HepG2 (cell line): ENCODE data around the gene AKAIN1. TPM values are rescaled to one million over a fixed set of nuclear protein-coding genes. Genes with fewer than 3 reads are reported as not detected.
A peak's percentile ranks its signal among the peaks of the same experiment; 100 is the strongest.

ENCODE experiments used
- ATF7-NPFF ChIP-seq: sonication (generic); formaldehyde crosslinking; IDR thresholded peaks from 2 replicates; pipeline ENCODE4 v1.8.1; 2023; ENCODE audit warnings: mild to moderate bottlenecking, low read depth, missing genetic modification reagents, moderate library complexity
- BCL6 ChIP-seq: IDR thresholded peaks from 2 replicates; pipeline ENCODE4 v1.6.1; 2016; ENCODE audit warnings: missing genetic modification reagents, missing compliant biosample characterization
- CEBPG ChIP-seq: IDR thresholded peaks from 2 replicates; pipeline ENCODE4 v1.6.1; 2016
- CREB1 ChIP-seq, 2 experiments: fragments of 450-650 bp in 1 of 2; IDR thresholded peaks; 2 replicates each; pipeline ENCODE4 v1.6.1; 2016 to 2017; ENCODE audit warnings: control low read depth in 1 of 2, mild to moderate bottlenecking in 1 of 2, missing compliant biosample characterization in 1 of 2, missing genetic modification characterization in 1 of 2
- GZF1 ChIP-seq: sonication (generic); formaldehyde crosslinking; IDR thresholded peaks from 2 replicates; pipeline ENCODE4 v1.5.1; 2020; ENCODE audit warnings: mild to moderate bottlenecking, missing genetic modification reagents
- MED13 ChIP-seq: sonication (generic); formaldehyde crosslinking; IDR thresholded peaks from 2 replicates; pipeline ENCODE4 v1.5.0; 2020; ENCODE audit warnings: missing genetic modification reagents
- NONO ChIP-seq, 2 experiments: fragments of 450-650 bp in 1 of 2; sonication (generic) in 1 of 2; formaldehyde crosslinking in 1 of 2; IDR thresholded peaks in 1 of 2; conservative IDR thresholded peaks in 1 of 2; 2 replicates each; pipeline versions ENCODE4 v1.6.1 to v1.8.0; 2017 to 2022; ENCODE audit warnings: mild to moderate bottlenecking in 1 of 2, missing genetic modification reagents in 1 of 2, moderate library complexity in 1 of 2
- NR2F2 ChIP-seq: IDR thresholded peaks from 2 replicates; pipeline ENCODE4 v1.6.1; 2012; ENCODE audit warnings: low read depth, inconsistent platforms, borderline replicate concordance
- RFXAP ChIP-seq: sonication (generic); formaldehyde crosslinking; IDR thresholded peaks from 2 replicates; pipeline ENCODE4 v1.4.0; 2020; ENCODE audit warnings: missing genetic modification reagents, borderline replicate concordance
- RNF219 ChIP-seq: sonication (generic); formaldehyde crosslinking; IDR thresholded peaks from 2 replicates; pipeline ENCODE4 v1.5.0; 2020; ENCODE audit warnings: mild to moderate bottlenecking, missing genetic modification reagents
- SKIL ChIP-seq: sonication (generic); formaldehyde crosslinking; IDR thresholded peaks from 2 replicates; pipeline ENCODE4 v1.8.0; 2022; ENCODE audit warnings: missing genetic modification reagents, mild to moderate bottlenecking, moderate library complexity, borderline replicate concordance
- SNAPC5 ChIP-seq: sonication (generic); formaldehyde crosslinking; IDR thresholded peaks from 2 replicates; pipeline ENCODE4 v1.8.1; 2023; ENCODE audit warnings: mild to moderate bottlenecking, missing genetic modification reagents, borderline replicate concordance
- SP4 ChIP-seq: sonication (generic); formaldehyde crosslinking; IDR thresholded peaks from 2 replicates; pipeline ENCODE4 v1.8.1; 2023; ENCODE audit warnings: mild to moderate bottlenecking, missing genetic modification reagents
- TAF15 ChIP-seq: fragments of 200-400 bp; formaldehyde crosslinking; IDR thresholded peaks from one replicate; pipeline ENCODE4 v1.6.1; 2018; ENCODE audit warnings: mild to moderate bottlenecking, low read depth, low read length; ENCODE audit not compliant: poor library complexity, severe bottlenecking
- TOPORS ChIP-seq: sonication (generic); formaldehyde crosslinking; IDR thresholded peaks from 2 replicates; pipeline ENCODE4 v1.8.0; 2023; ENCODE audit warnings: mild to moderate bottlenecking, missing genetic modification reagents
- U2AF2 ChIP-seq: fragments of 200-400 bp; formaldehyde crosslinking; IDR thresholded peaks from 2 replicates; pipeline ENCODE4 v1.6.1; 2017; ENCODE audit warnings: low read depth, mild to moderate bottlenecking, low read length
- ZBTB37 ChIP-seq: sonication (generic); formaldehyde crosslinking; IDR thresholded peaks from 2 replicates; pipeline ENCODE4 v1.4.0; 2020; ENCODE audit warnings: mild to moderate bottlenecking, missing genetic modification reagents
- ZKSCAN8 ChIP-seq: IDR thresholded peaks from 2 replicates; pipeline ENCODE4 v1.6.1; 2016; ENCODE audit warnings: borderline replicate concordance, missing genetic modification reagents, missing compliant biosample characterization
- ZNF160 ChIP-seq: sonication (generic); formaldehyde crosslinking; IDR thresholded peaks from 2 replicates; pipeline ENCODE4 v1.8.0; 2022; ENCODE audit warnings: mild to moderate bottlenecking, inconsistent platforms, missing genetic modification reagents
- ZNF20 ChIP-seq: sonication (generic); formaldehyde crosslinking; IDR thresholded peaks from 2 replicates; pipeline ENCODE4 v1.4.0; 2020; ENCODE audit warnings: mild to moderate bottlenecking, moderate library complexity, missing genetic modification reagents
- ZNF205 ChIP-seq: IDR thresholded peaks from 2 replicates; pipeline ENCODE4 v1.6.1; 2018; ENCODE audit warnings: missing biosample characterization, missing genetic modification reagents
- ZNF234 ChIP-seq: sonication (generic); formaldehyde crosslinking; conservative IDR thresholded peaks from 2 replicates; pipeline ENCODE4 v1.5.1; 2020; ENCODE audit warnings: mild to moderate bottlenecking, missing genetic modification reagents
- ZNF331 ChIP-seq: sonication (generic); formaldehyde crosslinking; IDR thresholded peaks from 2 replicates; pipeline ENCODE4 v1.4.0; 2020; ENCODE audit warnings: missing genetic modification reagents
- ZNF335 ChIP-seq: sonication (generic); formaldehyde crosslinking; IDR thresholded peaks from 2 replicates; pipeline ENCODE4 v1.4.0; 2020; ENCODE audit warnings: missing genetic modification reagents
- ZSCAN22 ChIP-seq: sonication (generic); formaldehyde crosslinking; IDR thresholded peaks from 2 replicates; pipeline ENCODE4 v1.4.0; 2020; ENCODE audit warnings: mild to moderate bottlenecking, missing genetic modification reagents
- polyA plus RNA-seq, 8 experiments: library from polyadenylated mRNA; depleted of rRNA in 3 of 8; stranded (reverse) in 7 of 8; unstranded in 1 of 8; fragments of >200 nt; fragmentation: Illumina TruSeq in 4 of 8; extraction: Trizol in 4 of 8; gene quantifications; 2 replicates each; pipeline versions ENCODE4 v1.2.1 to v1.2.3, GENCODE V29; 2011 to 2016; ENCODE audit warnings: low read depth in 4 of 8, missing spikeins in 1 of 8, mixed read lengths in 1 of 8; ENCODE audit not compliant: insufficient read depth in 1 of 8
- total RNA-seq, 5 experiments: library from RNA; depleted of rRNA; stranded (reverse); fragments of >200 nt; fragmentation: Illumina TruSeq; extraction: Trizol; gene quantifications; 2 replicates each; pipeline ENCODE4 v1.2.3, GENCODE V29; 2016; ENCODE audit warnings: low read depth in 1 of 5

Gene AKAIN1
- total and polyA plus RNA-seq, 2 of the 13 experiments (the other 11 are each of a cell fraction or from before 2014, with no cell fraction given) = not detected

GRCh38 chr18:5237723-5238370, 40.8 kb upstream of the AKAIN1 start (continued):
- TF ChIP-seq SKIL (CRISPR knock-in tag) (peak; percentile 74), U2AF2 (no peak), NR2F2 (no peak), RNF219 (CRISPR knock-in tag) (no peak), SP4 (CRISPR knock-in tag) (peak; percentile 91), CREB1 (IDR thresholded peaks at IDR 0.05) (peak; percentile 90), CREB1 (CRISPR knock-in tag; IDR thresholded peaks at IDR 0.05) (peak; percentile 84), ZKSCAN8 (no peak), ZNF20 (peak; percentile 76; the same call in 1 of the 2 replicates), ZNF234 (CRISPR knock-in tag) (no peak), CEBPG (CRISPR knock-in tag) (0 out of 2 replicates have a peak, but pooled peaks have one; percentile 27), ZNF331 (CRISPR knock-in tag) (peak; percentile 55; the same call in 1 of the 2 replicates), MED13 (CRISPR knock-in tag) (peak; percentile 54), ZNF205 (CRISPR knock-in tag) (no peak), ZNF335 (CRISPR knock-in tag) (0 out of 2 replicates have a peak, but pooled peaks have one; percentile 44), TOPORS (CRISPR knock-in tag) (peak; percentile 94), NONO (IDR thresholded peaks at IDR 0.05) (no peak), NONO (CRISPR knock-in tag; conservative IDR thresholded peaks at IDR 0.05) (peak; percentile 86), ATF7-NPFF (CRISPR knock-in tag) (peak; percentile 45; the same call in 1 of the 2 replicates), BCL6 (CRISPR knock-in tag) (peak; percentile 31; the same call in 1 of the 2 replicates), SNAPC5 (peak; percentile 92; the same call in 1 of the 2 replicates), GZF1 (peak; percentile 83; the same call in 1 of the 2 replicates), RFXAP (CRISPR knock-in tag) (peak; percentile 66; the same call in 1 of the 2 replicates), TAF15 (no peak), ZSCAN22 (0 out of 2 replicates have a peak, but pooled peaks have one; percentile 40), ZBTB37 (CRISPR knock-in tag) (no peak), ZNF160 (CRISPR knock-in tag) (no peak)
